H9 (cell line): ENCODE measurements around the gene OIT3. TPM values are rescaled to one million over a fixed set of nuclear protein-coding genes. Genes with fewer than 3 reads are reported as not detected.

Experiments
- DNase-seq: peaks from one replicate; pipeline ENCODE4 v3.0.0-alpha.2; 2017
- H2AFZ ChIP-seq: one replicate; pipeline ENCODE4 v1.6.1; 2013; ENCODE audit warnings: mild to moderate bottlenecking, low read length, control low read depth, moderate library complexity
- H2AK5ac ChIP-seq: 2 replicates; pipeline ENCODE4 v1.6.1; 2013; ENCODE audit warnings: low read length, control low read depth, mixed read lengths; ENCODE audit not compliant: insufficient read length
- H2BK120ac ChIP-seq: one replicate; pipeline ENCODE4 v1.6.1; 2013; ENCODE audit warnings: low read depth, mild to moderate bottlenecking, low read length, control low read depth, inconsistent platforms; ENCODE audit not compliant: poor library complexity, severe bottlenecking
- H2BK12ac ChIP-seq: 2 replicates; pipeline ENCODE4 v1.6.1; 2013; ENCODE audit warnings: low read length, control low read depth, mixed read lengths, low read depth; ENCODE audit not compliant: insufficient read length
- H2BK15ac ChIP-seq: 2 replicates; pipeline ENCODE4 v1.6.1; 2013; ENCODE audit warnings: low read depth, low read length, control low read depth
- H2BK20ac ChIP-seq: one replicate; pipeline ENCODE4 v1.6.1; 2013; ENCODE audit warnings: low read depth, mild to moderate bottlenecking, low read length, control low read depth, inconsistent platforms; ENCODE audit not compliant: poor library complexity, severe bottlenecking
- H2BK5ac ChIP-seq: 2 replicates; pipeline ENCODE4 v1.6.1; 2013; ENCODE audit warnings: low read length, control low read depth, mixed read lengths; ENCODE audit not compliant: insufficient read length
- H3K14ac ChIP-seq: 2 replicates; pipeline ENCODE4 v1.6.1; 2013; ENCODE audit warnings: low read length, control low read depth; ENCODE audit not compliant: insufficient read depth
- H3K18ac ChIP-seq: 2 replicates; pipeline ENCODE4 v1.6.1; 2013; ENCODE audit warnings: low read depth, mild to moderate bottlenecking, mixed read lengths, low read length, control low read depth; ENCODE audit not compliant: insufficient read length
- H3K23ac ChIP-seq: 2 replicates; pipeline ENCODE4 v1.6.1; 2013; ENCODE audit warnings: low read length, control low read depth, mixed read lengths, low read depth; ENCODE audit not compliant: insufficient read length
- H3K23me2 ChIP-seq: 2 replicates; pipeline ENCODE4 v1.6.1; 2013; ENCODE audit warnings: low read depth, mild to moderate bottlenecking, mixed read lengths, low read length, control low read depth; ENCODE audit not compliant: insufficient read length, poor library complexity, severe bottlenecking
- H3K27ac ChIP-seq: 2 replicates; pipeline ENCODE4 v1.5.1; 2013; ENCODE audit warnings: low read length, control low read depth, mixed read lengths, low read depth; ENCODE audit not compliant: insufficient read length
- H3K27me3 ChIP-seq: 2 replicates; pipeline ENCODE4 v1.6.1; 2013; ENCODE audit warnings: low read length, control low read depth, inconsistent platforms; ENCODE audit not compliant: insufficient read depth
- H3K4ac ChIP-seq: 2 replicates; pipeline ENCODE4 v1.6.1; 2013; ENCODE audit warnings: low read depth, mild to moderate bottlenecking, control low read depth, inconsistent platforms, low read length, moderate library complexity
- H3K4me1 ChIP-seq: 2 replicates; pipeline ENCODE4 v1.6.1; 2013; ENCODE audit warnings: low read length, control low read depth, inconsistent platforms; ENCODE audit not compliant: insufficient read depth
- H3K4me2 ChIP-seq: 2 replicates; pipeline ENCODE4 v1.6.1; 2013; ENCODE audit warnings: low read length, control low read depth, mixed read lengths; ENCODE audit not compliant: insufficient read length, insufficient read depth
- H3K56ac ChIP-seq: 2 replicates; pipeline ENCODE4 v1.6.1; 2013; ENCODE audit warnings: low read depth, mild to moderate bottlenecking, mixed read lengths, low read length, control low read depth; ENCODE audit not compliant: insufficient read length
- H3K79me1 ChIP-seq: 2 replicates; pipeline ENCODE4 v1.6.1; 2013; ENCODE audit warnings: low read depth, mild to moderate bottlenecking, moderate library complexity, low read length, control low read depth, inconsistent platforms; ENCODE audit not compliant: insufficient read depth, poor library complexity, severe bottlenecking
- H3K79me2 ChIP-seq: 2 replicates; pipeline ENCODE4 v1.6.1; 2013; ENCODE audit warnings: low read length, control low read depth, inconsistent platforms; ENCODE audit not compliant: insufficient read depth
- H3K9ac ChIP-seq: 2 replicates; pipeline ENCODE4 v1.6.1; 2013; ENCODE audit warnings: low read length, control low read depth, mixed read lengths; ENCODE audit not compliant: insufficient read length; ENCODE audit errors: extremely low read depth
- H3K9me3 ChIP-seq: one replicate; pipeline ENCODE4 v1.6.1; 2013; ENCODE audit warnings: low read depth, low read length, inconsistent platforms; ENCODE audit not compliant: control insufficient read depth
- H3T11ph ChIP-seq: one replicate; pipeline ENCODE4 v1.6.1; 2013; ENCODE audit warnings: mild to moderate bottlenecking, low read length, control low read depth, inconsistent platforms
- H4K20me1 ChIP-seq: one replicate; pipeline ENCODE4 v1.6.1; 2013; ENCODE audit not compliant: control insufficient read depth, insufficient read length, insufficient read depth
- H4K5ac ChIP-seq: 2 replicates; pipeline ENCODE4 v1.6.1; 2013; ENCODE audit warnings: low read depth, mild to moderate bottlenecking, mixed read lengths, low read length, control low read depth; ENCODE audit not compliant: insufficient read length
- H4K8ac ChIP-seq: replicated peaks from 2 replicates; pipeline ENCODE4 v1.6.1; 2013; ENCODE audit warnings: low read length, control low read depth, mixed read lengths, low read depth; ENCODE audit not compliant: insufficient read length
- H4K91ac ChIP-seq: 2 replicates; pipeline ENCODE4 v1.6.1; 2013; ENCODE audit warnings: low read depth, mild to moderate bottlenecking, moderate library complexity, mixed read lengths, low read length, control low read depth; ENCODE audit not compliant: insufficient read length
- H3K27ac Mint-ChIP-seq, 3 experiments: 2 replicates in 2 of 3; 3 replicates in 1 of 3; pipeline ENCODE4 v1.8.0; 2020 to 2021; ENCODE audit warnings: mixed read lengths in 3 of 3, mild to moderate bottlenecking in 1 of 3, moderate library complexity in 1 of 3
- H3K27me3 Mint-ChIP-seq: 2 replicates; pipeline ENCODE4 v1.8.0; 2021; ENCODE audit warnings: low read depth, mild to moderate bottlenecking, moderate library complexity, mixed read lengths
- H3K36me3 Mint-ChIP-seq, 3 experiments: 2 replicates in 2 of 3; 3 replicates in 1 of 3; pipeline ENCODE4 v1.8.0; 2020 to 2021; ENCODE audit warnings: low read depth in 3 of 3, mixed read lengths in 3 of 3; ENCODE audit not compliant: insufficient read depth in 1 of 3
- H3K4me1 Mint-ChIP-seq, 2 experiments: 2 replicates each; pipeline ENCODE4 v1.8.0; 2020; ENCODE audit warnings: mixed read lengths in 2 of 2
- H3K4me3 Mint-ChIP-seq, 2 experiments: 2 replicates in 1 of 2; 3 replicates in 1 of 2; pipeline ENCODE4 v1.8.0; 2020 to 2021; ENCODE audit warnings: mild to moderate bottlenecking in 2 of 2, mixed read lengths in 2 of 2, moderate library complexity in 1 of 2
- H3K9me3 Mint-ChIP-seq, 2 experiments: 2 replicates in 1 of 2; 3 replicates in 1 of 2; pipeline ENCODE4 v1.8.0; 2020; ENCODE audit warnings: mild to moderate bottlenecking in 2 of 2, mixed read lengths in 2 of 2, moderate library complexity in 1 of 2
- WGBS: extraction: QIAGEN DNeasy Blood & Tissue Kit; methylation state at CpG from one replicate; pipeline ENCODE4 v1.1.7; 2013; ENCODE audit warnings: missing lambda C conversion rate, low lambda C conversion rate, mixed read lengths; ENCODE audit not compliant: insufficient read length; ENCODE audit errors: extremely low coverage; 5-methylcytosine and 5-hydroxymethylcytosine counted together
- total RNA-seq: library from RNA; stranded (reverse); gene quantifications from 2 replicates; pipeline ENCODE4 v1.2.1, GENCODE V29; 2021
- TF ChIP-seq, protein P1 (sequence below): fragments of 200-600 bp; sonication (generic); conservative IDR thresholded peaks from 3 replicates; pipeline ENCODE4 v1.8.0; 2021; ENCODE audit warnings: antibody characterized with exemption, mild to moderate bottlenecking

OIT3 gene
- total RNA-seq, 1 experiment from 2014 or later = not detected

DNA sequence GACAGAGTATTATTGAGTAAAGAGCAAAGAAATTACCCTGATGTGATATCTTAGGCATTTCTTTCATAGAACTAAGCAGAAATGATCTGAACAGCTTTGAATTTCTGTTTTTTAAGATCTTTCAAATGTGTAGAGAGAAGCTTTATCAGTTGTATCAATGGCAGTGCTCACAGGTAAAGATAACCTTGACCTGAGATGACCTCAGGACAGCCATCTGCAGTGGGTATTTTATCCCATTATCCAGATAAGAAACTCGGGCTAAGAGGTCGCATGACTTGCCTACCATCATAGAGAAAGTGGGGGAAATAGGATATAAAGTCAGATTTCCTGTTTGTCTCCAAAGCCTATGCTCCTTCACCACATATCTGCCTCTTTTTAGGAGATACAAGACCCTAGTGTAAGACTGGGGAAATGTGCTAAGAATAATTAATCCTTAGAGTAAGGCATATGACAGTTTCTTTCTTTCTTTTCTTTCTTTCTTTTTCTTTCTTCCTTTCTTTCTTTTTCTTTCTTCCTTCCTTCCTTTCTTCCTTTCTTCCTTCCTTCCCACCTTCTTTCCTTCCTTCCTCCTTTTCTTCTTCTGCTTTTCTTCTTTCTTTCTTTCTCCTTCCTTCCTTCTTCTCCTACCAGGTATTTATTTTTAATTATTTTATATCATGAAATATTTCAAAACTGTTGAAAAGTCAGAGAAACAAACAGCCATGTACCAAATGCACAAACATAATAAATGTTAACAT lies 50.1 kb downstream of the OIT3 start:
- Histone ChIP-seq H3K27me3 (no peaks in the 10 kb centered on the region; the same call in 1 of the 2 replicates), H3T11ph (no peak overlapping the region), H3K79me2 (no peaks in the 10 kb centered on the region), H3K23ac (no peak overlapping the region), H3K18ac (no peak overlapping the region), H4K20me1 (no peaks in the 10 kb centered on the region), H3K9me3 (no peaks in the 10 kb centered on the region), H2BK120ac (no peak overlapping the region), H3K79me1 (no peaks in the 10 kb centered on the region), H3K14ac (no peak overlapping the region), H2BK20ac (no peak overlapping the region), H2AK5ac (no peak overlapping the region), H3K4me2 (no peak overlapping the region), H2BK15ac (no peak overlapping the region), H4K5ac (no peak overlapping the region), H4K91ac (no peak overlapping the region), H3K27ac (no peak overlapping the region), H3K4me1 (no peaks in the 10 kb centered on the region; the same call in 1 of the 2 replicates), H3K4ac (no peak overlapping the region), H2BK12ac (no peak overlapping the region), H3K56ac (no peak overlapping the region), H3K9ac (no peak overlapping the region), H3K23me2 (no peaks in the 10 kb centered on the region), H2AFZ (no peak overlapping the region), H4K8ac (no peak overlapping the region), H2BK5ac (no peak overlapping the region)
- TF ChIP-seq, protein P1, sequence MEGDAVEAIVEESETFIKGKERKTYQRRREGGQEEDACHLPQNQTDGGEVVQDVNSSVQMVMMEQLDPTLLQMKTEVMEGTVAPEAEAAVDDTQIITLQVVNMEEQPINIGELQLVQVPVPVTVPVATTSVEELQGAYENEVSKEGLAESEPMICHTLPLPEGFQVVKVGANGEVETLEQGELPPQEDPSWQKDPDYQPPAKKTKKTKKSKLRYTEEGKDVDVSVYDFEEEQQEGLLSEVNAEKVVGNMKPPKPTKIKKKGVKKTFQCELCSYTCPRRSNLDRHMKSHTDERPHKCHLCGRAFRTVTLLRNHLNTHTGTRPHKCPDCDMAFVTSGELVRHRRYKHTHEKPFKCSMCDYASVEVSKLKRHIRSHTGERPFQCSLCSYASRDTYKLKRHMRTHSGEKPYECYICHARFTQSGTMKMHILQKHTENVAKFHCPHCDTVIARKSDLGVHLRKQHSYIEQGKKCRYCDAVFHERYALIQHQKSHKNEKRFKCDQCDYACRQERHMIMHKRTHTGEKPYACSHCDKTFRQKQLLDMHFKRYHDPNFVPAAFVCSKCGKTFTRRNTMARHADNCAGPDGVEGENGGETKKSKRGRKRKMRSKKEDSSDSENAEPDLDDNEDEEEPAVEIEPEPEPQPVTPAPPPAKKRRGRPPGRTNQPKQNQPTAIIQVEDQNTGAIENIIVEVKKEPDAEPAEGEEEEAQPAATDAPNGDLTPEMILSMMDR = no peak
- Mint-ChIP-seq H3K36me3 (no peaks in the 10 kb centered on the region), H3K27me3 (no peaks in the 10 kb centered on the region), H3K4me3 (no peak overlapping the region), H3K4me1 (peaks cover 0 to 4% of the 10 kb centered on the region in 2 experiments; a peak in 3 of 4 replicates), H3K27ac (no peak overlapping the region), H3K9me3 (no peaks in the 10 kb centered on the region)
- no peak for DNase-seq
- no CpG with 5 or more reads among the region's 2 CpGs for WGBS
